ENCODE data around the gene KRI1. TPM values are rescaled to one million over a fixed set of nuclear protein-coding genes. Genes with fewer than 3 reads are reported as not detected.
"Not testable (repeated sequence)": the region's sequence is repeated elsewhere in the genome, so short reads cannot be mapped to it uniquely, and the experiment has no call there.

Gene KRI1
- total RNA-seq, 1 donor from 2014 or later: 18.4 TPM

GRCh38 chr19:10582091-10582490, 16.3 kb upstream of the KRI1 start:
- Histone ChIP-seq H3K4me3 (ENCODE audit: low read depth, low read length) (no peak overlapping the region), H3K36me3 (ENCODE audit: control insufficient read depth, insufficient read depth, low read length) (no peaks in the 10 kb centered on the region), H3K27me3 (ENCODE audit: control insufficient read depth, insufficient read depth, low read length) (peaks cover 8% of the 10 kb centered on the region)
- DNase-seq (ENCODE audit: low read depth): no peak
- TF ChIP-seq, protein P1, sequence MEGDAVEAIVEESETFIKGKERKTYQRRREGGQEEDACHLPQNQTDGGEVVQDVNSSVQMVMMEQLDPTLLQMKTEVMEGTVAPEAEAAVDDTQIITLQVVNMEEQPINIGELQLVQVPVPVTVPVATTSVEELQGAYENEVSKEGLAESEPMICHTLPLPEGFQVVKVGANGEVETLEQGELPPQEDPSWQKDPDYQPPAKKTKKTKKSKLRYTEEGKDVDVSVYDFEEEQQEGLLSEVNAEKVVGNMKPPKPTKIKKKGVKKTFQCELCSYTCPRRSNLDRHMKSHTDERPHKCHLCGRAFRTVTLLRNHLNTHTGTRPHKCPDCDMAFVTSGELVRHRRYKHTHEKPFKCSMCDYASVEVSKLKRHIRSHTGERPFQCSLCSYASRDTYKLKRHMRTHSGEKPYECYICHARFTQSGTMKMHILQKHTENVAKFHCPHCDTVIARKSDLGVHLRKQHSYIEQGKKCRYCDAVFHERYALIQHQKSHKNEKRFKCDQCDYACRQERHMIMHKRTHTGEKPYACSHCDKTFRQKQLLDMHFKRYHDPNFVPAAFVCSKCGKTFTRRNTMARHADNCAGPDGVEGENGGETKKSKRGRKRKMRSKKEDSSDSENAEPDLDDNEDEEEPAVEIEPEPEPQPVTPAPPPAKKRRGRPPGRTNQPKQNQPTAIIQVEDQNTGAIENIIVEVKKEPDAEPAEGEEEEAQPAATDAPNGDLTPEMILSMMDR (IDR thresholded peaks at IDR 0.05; ENCODE audit: insufficient read depth, low read length, poor library complexity, severe bottlenecking): no peak

GRCh38 chr19:10580979-10581631, 15.3 kb upstream of the KRI1 start:
- Histone ChIP-seq H3K27me3 (ENCODE audit: control insufficient read depth, insufficient read depth, low read length) (no peaks in the 10 kb centered on the region), H3K4me3 (ENCODE audit: low read depth, low read length) (no peak overlapping the region), H3K36me3 (ENCODE audit: control insufficient read depth, insufficient read depth, low read length) (no peaks in the 10 kb centered on the region)
- TF ChIP-seq, protein P1 (IDR thresholded peaks at IDR 0.05; ENCODE audit: insufficient read depth, low read length, poor library complexity, severe bottlenecking): peak; percentile 99
- peak; percentile 58 for DNase-seq (ENCODE audit: low read depth)

DNA sequence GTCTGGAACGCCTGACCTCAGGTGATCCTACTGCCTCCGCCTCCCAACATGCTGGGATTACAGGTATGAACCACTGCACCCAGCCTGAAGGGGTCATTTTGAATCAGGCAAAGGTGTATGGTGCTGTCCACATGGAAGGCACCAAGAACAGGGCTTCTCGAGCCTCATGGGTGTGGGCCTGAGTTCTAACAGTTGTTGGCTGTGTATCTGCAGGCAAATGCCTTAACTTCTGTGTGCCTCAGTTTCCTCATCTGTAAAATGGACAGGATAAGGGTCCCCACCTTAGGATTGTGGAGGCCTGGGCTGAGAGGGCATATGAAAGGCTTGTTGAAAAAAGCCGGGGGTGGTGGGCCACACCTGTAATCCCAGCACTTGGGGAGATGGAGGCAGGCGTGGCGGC, 12.1 kb upstream of the KRI1 start:
- no peak overlapping the region for H3K4me3 ChIP-seq (ENCODE audit: low read depth, low read length)
- no peaks in the 10 kb centered on the region for H3K27me3 ChIP-seq (ENCODE audit: control insufficient read depth, insufficient read depth, low read length)
- no peak for DNase-seq (ENCODE audit: low read depth)
- TF ChIP-seq, protein P1 (IDR thresholded peaks at IDR 0.05; ENCODE audit: insufficient read depth, low read length, poor library complexity, severe bottlenecking): no peak
- H3K36me3 ChIP-seq (ENCODE audit: control insufficient read depth, insufficient read depth, low read length): no peaks in the 10 kb centered on the region

GRCh38 chr19:10575011-10575716, 9.4 kb upstream of the KRI1 start:
- DNase-seq (ENCODE audit: low read depth): no peak
- H3K36me3 ChIP-seq (ENCODE audit: control insufficient read depth, insufficient read depth, low read length): no peaks in the 10 kb centered on the region

DNA sequence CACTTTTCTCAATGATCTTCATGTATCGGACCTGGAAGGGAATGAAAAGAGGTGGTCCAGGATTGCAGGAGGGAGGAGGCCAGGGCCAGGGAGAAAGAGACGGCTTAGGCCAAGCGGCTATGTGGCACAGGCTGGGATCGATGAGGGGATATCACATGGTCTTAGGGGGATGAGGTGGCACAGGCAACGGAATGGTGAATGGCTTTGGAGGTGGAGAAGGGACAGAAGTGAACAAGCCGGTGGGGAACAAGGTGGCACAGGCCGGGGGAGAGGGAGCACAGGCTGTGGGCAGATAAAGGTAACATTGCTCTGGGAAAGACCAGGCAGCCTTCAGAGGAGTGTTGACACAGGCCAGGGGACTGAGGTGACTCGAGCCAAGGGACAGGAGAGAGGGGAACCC, 8.7 kb upstream of the KRI1 start:
- H3K4me3 ChIP-seq (ENCODE audit: low read depth, low read length): no peak overlapping the region
- no peak for DNase-seq (ENCODE audit: low read depth)
- no peaks in the 10 kb centered on the region for H3K27me3 ChIP-seq (ENCODE audit: control insufficient read depth, insufficient read depth, low read length)
- TF ChIP-seq, protein P1 (IDR thresholded peaks at IDR 0.05; ENCODE audit: insufficient read depth, low read length, poor library complexity, severe bottlenecking): no peak
- H3K36me3 ChIP-seq (ENCODE audit: control insufficient read depth, insufficient read depth, low read length): no peaks in the 10 kb centered on the region

More at GRCh38 chr19:10575011-10575716, 9.4 kb upstream of the KRI1 start:
- TF ChIP-seq, protein P1 (IDR thresholded peaks at IDR 0.05; ENCODE audit: insufficient read depth, low read length, poor library complexity, severe bottlenecking): no peak
- Histone ChIP-seq H3K27me3 (ENCODE audit: control insufficient read depth, insufficient read depth, low read length) (no peaks in the 10 kb centered on the region), H3K4me3 (ENCODE audit: low read depth, low read length) (no peak overlapping the region)

GRCh38 chr19:10573793-10574192, 8.0 kb upstream of the KRI1 start:
- H3K4me3 ChIP-seq (ENCODE audit: low read depth, low read length); DNase-seq (ENCODE audit: low read depth); H3K36me3 ChIP-seq (ENCODE audit: control insufficient read depth, insufficient read depth, low read length); H3K27me3 ChIP-seq (ENCODE audit: control insufficient read depth, insufficient read depth, low read length): not testable (repeated sequence)
